K562 (cell line): Measurements from ENCODE around the gene MKNK2. TPM values are rescaled to one million over a fixed set of nuclear protein-coding genes. Genes with fewer than 3 reads are reported as not detected.

ENCODE experiments used
- CREB3L1 ChIP-seq: fragments of 450-650 bp; IDR thresholded peaks from 2 replicates; pipeline ENCODE4 v1.6.1; 2014; ENCODE audit warnings: low read depth, mild to moderate bottlenecking, moderate library complexity, borderline replicate concordance
- EGR1 ChIP-seq: fragments of 450-650 bp; conservative IDR thresholded peaks from 2 replicates; pipeline ENCODE4 v1.6.1; 2017; ENCODE audit warnings: mild to moderate bottlenecking
- EHMT2 ChIP-seq: fragments of 450-650 bp; IDR thresholded peaks from 2 replicates; pipeline ENCODE4 v1.6.1; 2018; ENCODE audit warnings: antibody characterized with exemption
- HES1 ChIP-seq: fragments of 450-650 bp; IDR thresholded peaks from 2 replicates; pipeline ENCODE4 v1.6.1; 2016; ENCODE audit warnings: low read depth, mild to moderate bottlenecking, moderate library complexity
- HNRNPH1 ChIP-seq: fragments of 200-400 bp; formaldehyde crosslinking; optimal IDR thresholded peaks from 2 replicates; pipeline ENCODE3; 2017; ENCODE audit warnings: low read depth, mild to moderate bottlenecking, low read length, moderate library complexity
- KLF1 ChIP-seq: fragments of 450-650 bp; IDR thresholded peaks from 2 replicates; pipeline ENCODE4 v1.6.1; 2016; ENCODE audit warnings: missing genetic modification characterization, missing compliant biosample characterization
- KLF13 ChIP-seq: fragments of 450-650 bp; IDR thresholded peaks from 2 replicates; pipeline ENCODE4 v1.6.1; 2016; ENCODE audit warnings: missing genetic modification characterization, low read depth, mild to moderate bottlenecking, missing compliant biosample characterization, moderate library complexity, borderline replicate concordance
- MAFF ChIP-seq: IDR thresholded peaks from 2 replicates; pipeline ENCODE4 v1.6.1; 2012; ENCODE audit warnings: low read length, improper control_type of control experiment
- NFXL1 ChIP-seq: fragments of 450-650 bp; formaldehyde crosslinking; IDR thresholded peaks from 2 replicates; pipeline ENCODE4 v1.4.0; 2021; ENCODE audit warnings: mild to moderate bottlenecking
- PHTF2 ChIP-seq: fragments of 250-450 bp; sonication (Bioruptor Pico); IDR thresholded peaks from 2 replicates; pipeline ENCODE4 v1.5.0; 2021; ENCODE audit warnings: mild to moderate bottlenecking
- PTBP1 ChIP-seq: fragments of 200-400 bp; formaldehyde crosslinking; IDR thresholded peaks from 2 replicates; pipeline ENCODE4 v1.6.1; 2017; ENCODE audit warnings: low read depth, low read length
- RB1 ChIP-seq: fragments of 450-650 bp; IDR thresholded peaks from 2 replicates; pipeline ENCODE4 v1.6.1; 2017; ENCODE audit warnings: low read depth, mild to moderate bottlenecking
- SAFB2 ChIP-seq: fragments of 200-400 bp; formaldehyde crosslinking; IDR thresholded peaks from 2 replicates; pipeline ENCODE4 v1.6.1; 2018; ENCODE audit warnings: borderline replicate concordance, low read length, low read depth, moderate library complexity; ENCODE audit not compliant: severe bottlenecking
- SREBF1 ChIP-seq: fragments of 150-350 bp; IDR thresholded peaks from 2 replicates; pipeline ENCODE4 v1.6.1; 2014; ENCODE audit warnings: antibody characterized with exemption, low read depth, low read length, borderline replicate concordance
- VEZF1 ChIP-seq: fragments of 200-800 bp; sonication (Bioruptor generic); IDR thresholded peaks from 2 replicates; pipeline ENCODE4 v1.6.1; 2017; ENCODE audit warnings: missing genetic modification characterization, missing compliant biosample characterization
- ZBTB7A ChIP-seq: IDR thresholded peaks from 2 replicates; pipeline ENCODE4 v1.6.1; 2011; ENCODE audit warnings: low read depth, mild to moderate bottlenecking, low read length, moderate library complexity, borderline replicate concordance; ENCODE audit not compliant: control insufficient read depth
- ZEB2 ChIP-seq: fragments of 450-650 bp; IDR thresholded peaks from 2 replicates; pipeline ENCODE4 v1.6.1; 2016
- ZNF212 ChIP-seq: fragments of 450-650 bp; formaldehyde crosslinking; IDR thresholded peaks from 2 replicates; pipeline ENCODE4 v1.4.0; 2020; ENCODE audit warnings: mild to moderate bottlenecking
- ZNF224 ChIP-seq: sonication (generic); formaldehyde crosslinking; IDR thresholded peaks from 2 replicates; pipeline ENCODE4 v1.8.0; 2022; ENCODE audit warnings: mild to moderate bottlenecking, missing genetic modification reagents
- ZNF583 ChIP-seq: fragments of 250-450 bp; sonication (Bioruptor Pico); IDR thresholded peaks from 2 replicates; pipeline ENCODE4 v1.4.0; 2020
- polyA plus RNA-seq, 8 experiments: library from polyadenylated mRNA; depleted of rRNA in 4 of 8; stranded (reverse) in 5 of 8; unstranded in 3 of 8; fragments of >200 nt; fragmentation: Nextera tagmentation in 2 of 8; fragmentation: Illumina TruSeq in 1 of 8; extraction: Ambion mirVana in 2 of 8; extraction: Trizol in 1 of 8; gene quantifications; 2 replicates each; pipeline versions ENCODE4 v1.2.1 to v1.2.3, GENCODE V29; 2011 to 2014; ENCODE audit warnings: inconsistent platforms in 1 of 8, missing spikeins in 1 of 8
- total RNA-seq, 7 experiments: library from RNA; depleted of rRNA in 6 of 7; stranded (reverse); fragments of >200 nt in 6 of 7; fragmentation: Illumina TruSeq in 2 of 7; extraction: Trizol in 2 of 7; gene quantifications; 2 replicates each; pipeline versions ENCODE4 v1.2.1 to v1.2.3, GENCODE V29; 2011 to 2021; ENCODE audit warnings: low replicate concordance in 1 of 7
- TF ChIP-seq, protein P1 (sequence below): fragments of 450-650 bp; IDR thresholded peaks from 2 replicates; pipeline ENCODE4 v1.6.1; 2016; ENCODE audit warnings: borderline replicate concordance
- TF ChIP-seq, protein P2 (sequence below): sonication (generic); formaldehyde crosslinking; IDR thresholded peaks from 2 replicates; pipeline ENCODE4 v1.8.1; 2022; ENCODE audit warnings: missing genetic modification reagents

Gene MKNK2
- total and polyA plus RNA-seq, 9 of the 15 experiments (the other 6 are each of a cell fraction or from before 2014, with no cell fraction given): 5.1 to 191 (median 51.9) TPM

DNA sequence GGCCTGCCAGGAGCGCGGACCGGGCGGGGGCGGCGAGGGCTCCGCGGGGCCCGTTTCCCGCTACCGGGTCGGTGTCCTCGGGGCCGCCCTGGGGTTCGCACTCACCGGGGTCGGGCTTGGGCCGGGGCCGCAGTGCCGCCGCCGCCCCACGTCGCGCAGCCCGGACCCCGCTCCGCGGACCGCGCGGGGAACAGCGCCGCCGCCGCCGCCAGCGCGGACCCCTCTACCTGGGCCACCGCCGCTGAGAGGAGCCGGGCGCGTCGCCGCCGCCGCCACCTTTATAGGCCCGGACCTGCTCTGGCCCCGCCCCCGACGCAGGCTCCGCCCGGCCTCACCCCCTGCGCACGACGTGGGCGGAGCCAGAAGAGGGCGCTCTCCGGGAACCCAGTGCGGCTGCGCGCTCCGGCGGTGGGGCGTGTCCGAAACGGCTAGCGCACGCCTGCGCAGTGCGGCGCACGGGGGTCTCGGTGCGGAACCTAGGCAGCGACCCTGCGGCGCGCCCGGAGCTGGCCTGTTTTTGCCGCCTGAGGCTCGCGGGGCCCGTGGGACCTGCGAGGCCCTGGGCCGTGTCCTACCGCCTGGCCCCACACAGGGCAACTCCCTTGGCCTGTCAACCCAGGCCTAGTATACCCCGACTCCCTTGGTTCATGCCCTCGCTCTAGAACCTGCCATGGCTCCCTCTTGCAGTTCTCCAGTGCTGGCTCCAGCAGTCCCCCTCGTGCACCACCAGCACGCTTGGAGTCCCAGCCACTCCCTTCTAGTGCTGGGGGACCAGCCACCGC is at the start of gene MKNK2 (continued):
- no peak; the same call in 1 of the 2 replicates for TF ChIP-seq CREB3L1
- TF ChIP-seq SREBF1: no peak
- no peak for TF ChIP-seq NFXL1 (CRISPR knock-in tag)
- TF ChIP-seq, protein P1, sequence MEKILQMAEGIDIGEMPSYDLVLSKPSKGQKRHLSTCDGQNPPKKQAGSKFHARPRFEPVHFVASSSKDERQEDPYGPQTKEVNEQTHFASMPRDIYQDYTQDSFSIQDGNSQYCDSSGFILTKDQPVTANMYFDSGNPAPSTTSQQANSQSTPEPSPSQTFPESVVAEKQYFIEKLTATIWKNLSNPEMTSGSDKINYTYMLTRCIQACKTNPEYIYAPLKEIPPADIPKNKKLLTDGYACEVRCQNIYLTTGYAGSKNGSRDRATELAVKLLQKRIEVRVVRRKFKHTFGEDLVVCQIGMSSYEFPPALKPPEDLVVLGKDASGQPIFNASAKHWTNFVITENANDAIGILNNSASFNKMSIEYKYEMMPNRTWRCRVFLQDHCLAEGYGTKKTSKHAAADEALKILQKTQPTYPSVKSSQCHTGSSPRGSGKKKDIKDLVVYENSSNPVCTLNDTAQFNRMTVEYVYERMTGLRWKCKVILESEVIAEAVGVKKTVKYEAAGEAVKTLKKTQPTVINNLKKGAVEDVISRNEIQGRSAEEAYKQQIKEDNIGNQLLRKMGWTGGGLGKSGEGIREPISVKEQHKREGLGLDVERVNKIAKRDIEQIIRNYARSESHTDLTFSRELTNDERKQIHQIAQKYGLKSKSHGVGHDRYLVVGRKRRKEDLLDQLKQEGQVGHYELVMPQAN: peak; percentile 31; the same call in 1 of the 2 replicates
- TF ChIP-seq ZNF224 (CRISPR knock-in tag): no peak
- TF ChIP-seq ZNF212: no peak
- 0 out of 2 replicates have a peak, but pooled peaks have one; percentile 17 for TF ChIP-seq PHTF2
- no peak for TF ChIP-seq HNRNPH1
- TF ChIP-seq KLF1: peak; percentile 77; the same call in 1 of the 2 replicates
- TF ChIP-seq, protein P2, sequence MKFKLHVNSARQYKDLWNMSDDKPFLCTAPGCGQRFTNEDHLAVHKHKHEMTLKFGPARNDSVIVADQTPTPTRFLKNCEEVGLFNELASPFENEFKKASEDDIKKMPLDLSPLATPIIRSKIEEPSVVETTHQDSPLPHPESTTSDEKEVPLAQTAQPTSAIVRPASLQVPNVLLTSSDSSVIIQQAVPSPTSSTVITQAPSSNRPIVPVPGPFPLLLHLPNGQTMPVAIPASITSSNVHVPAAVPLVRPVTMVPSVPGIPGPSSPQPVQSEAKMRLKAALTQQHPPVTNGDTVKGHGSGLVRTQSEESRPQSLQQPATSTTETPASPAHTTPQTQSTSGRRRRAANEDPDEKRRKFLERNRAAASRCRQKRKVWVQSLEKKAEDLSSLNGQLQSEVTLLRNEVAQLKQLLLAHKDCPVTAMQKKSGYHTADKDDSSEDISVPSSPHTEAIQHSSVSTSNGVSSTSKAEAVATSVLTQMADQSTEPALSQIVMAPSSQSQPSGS: no peak
- TF ChIP-seq ZBTB7A: peak; percentile 96
- TF ChIP-seq PTBP1: peak; percentile 98
- TF ChIP-seq SAFB2: no peak
- TF ChIP-seq VEZF1: peak; percentile 74
- no peak for TF ChIP-seq EHMT2
- TF ChIP-seq ZEB2: no peak
- TF ChIP-seq EGR1: peak; percentile 83
- TF ChIP-seq MAFF: no peak
- TF ChIP-seq HES1: no peak
- TF ChIP-seq KLF13: peak; percentile 76; the same call in 1 of the 2 replicates
- TF ChIP-seq ZNF583 (CRISPR knock-in tag): 0 out of 2 replicates have a peak, but pooled peaks have one; percentile 24
- peak; percentile 96 for TF ChIP-seq RB1
